ENCODE results near the gene ZDHHC4.
"Not testable (repeated sequence)": the region's sequence is repeated elsewhere in the genome, so short reads cannot be mapped to it uniquely, and the experiment has no call there.

The ZDHHC4 gene

GRCh38 chr7:6622134-6622710, 45.0 kb downstream of the ZDHHC4 start:
- H3K4me3 ChIP-seq (ENCODE audit: low read length): no peak overlapping the region
- no peak for DNase-seq (ENCODE audit: low read depth, low spot score)

GRCh38 chr7:6623589-6624245, 46.5 kb downstream of the ZDHHC4 start:
- peak overlapping the region; percentile 29 for H3K4me3 ChIP-seq (ENCODE audit: low read length)
- DNase-seq (ENCODE audit: low read depth, low spot score): peak; percentile 81

GRCh38 chr7:6624246-6624611, 47.0 kb downstream of the ZDHHC4 start:
- no peak for DNase-seq (ENCODE audit: low read depth, low spot score)
- H3K4me3 ChIP-seq (ENCODE audit: low read length): peak overlapping the region; percentile 29

- no peak for DNase-seq (ENCODE audit: low read depth, low spot score)
- no peak overlapping the region for H3K4me3 ChIP-seq (ENCODE audit: low read length)
Observed at GRCh38 chr7:6628045-6628444, 50.8 kb downstream of the ZDHHC4 start.

GRCh38 chr7:6630007-6630849, 53.0 kb downstream of the ZDHHC4 start:
- DNase-seq (ENCODE audit: low read depth, low spot score): no peak
- H3K4me3 ChIP-seq (ENCODE audit: low read length): no peak overlapping the region

- H3K4me3 ChIP-seq (ENCODE audit: low read length): no peak overlapping the region
- DNase-seq (ENCODE audit: low read depth, low spot score): no peak
Observed at GRCh38 chr7:6631605-6632004, 54.4 kb downstream of the ZDHHC4 start.

- H3K4me3 ChIP-seq (ENCODE audit: low read length): no peak overlapping the region
- DNase-seq (ENCODE audit: low read depth, low spot score): no peak
Observed at GRCh38 chr7:6634021-6634420, 56.8 kb downstream of the ZDHHC4 start.

- not testable (repeated sequence) for DNase-seq (ENCODE audit: low read depth, low spot score); H3K4me3 ChIP-seq (ENCODE audit: low read length)
Observed at GRCh38 chr7:6634971-6635370, 57.7 kb downstream of the ZDHHC4 start.

GRCh38 chr7:6636741-6637543, 59.7 kb downstream of the ZDHHC4 start, which contains the start of gene ZNF316:
ZNF316 (plus strand) TSS chr7:6637318; CDS start chr7:6642410, 5,092 bp downstream.
- peak within 1 kb of the TSS; percentile 76 for H3K4me3 ChIP-seq (ENCODE audit: low read length)
- no peak for DNase-seq (ENCODE audit: low read depth, low spot score)

GRCh38 chr7:6637544-6638229, 60.4 kb downstream of the ZDHHC4 start:
- peak; percentile 45 for DNase-seq (ENCODE audit: low read depth, low spot score)

More at GRCh38 chr7:6637544-6638229, 60.4 kb downstream of the ZDHHC4 start:
- peak overlapping the region; percentile 76 for H3K4me3 ChIP-seq (ENCODE audit: low read length)

Data from Jurkat, Clone E6-1 (cell line).